ENCODE results near the gene FOXN1.

The FOXN1 gene

DNA sequence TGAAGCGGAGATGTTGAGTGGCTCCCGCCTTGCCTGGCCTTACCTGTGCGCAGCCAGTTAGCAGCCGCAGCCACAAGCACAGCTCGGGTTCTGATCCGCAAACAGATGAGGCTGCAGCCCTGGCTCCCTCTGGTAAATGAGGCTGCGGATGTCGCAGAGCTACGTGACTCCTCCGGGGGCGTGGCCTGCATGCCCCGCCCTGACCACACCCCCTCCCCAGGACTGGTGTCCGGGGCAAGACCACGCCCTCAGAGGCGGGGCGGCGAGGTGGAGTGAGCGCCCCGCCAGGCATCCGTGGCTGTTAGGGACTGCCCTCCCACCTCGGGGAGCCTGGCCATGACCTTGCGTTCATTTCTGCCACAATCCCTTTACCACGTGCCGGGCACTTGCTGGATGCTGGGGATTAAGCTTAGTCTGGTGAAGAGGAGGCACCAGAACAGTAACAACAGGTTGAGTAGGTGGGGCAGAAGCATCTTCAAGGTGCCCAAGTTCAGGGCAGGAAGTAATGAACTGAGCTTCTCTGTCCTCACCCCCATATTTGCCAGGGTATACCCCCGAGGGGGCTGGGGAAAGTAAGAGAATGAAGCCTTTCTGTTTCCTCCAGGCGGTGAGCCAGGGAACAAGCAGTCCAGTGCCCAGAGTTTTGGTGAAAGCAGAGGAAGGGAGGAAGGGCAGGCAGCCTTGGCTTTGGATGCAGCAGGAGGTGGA lies 70.8 kb downstream of the FOXN1 start, which contains the start of gene ALDOC:
Gene ALDOC, minus strand, starts transcription at position 138 of the 708 bp plus-strand sequence. CDS start 1,363 bp downstream, outside the sequence.
- peak; percentile 97 for DNase-seq

DNA sequence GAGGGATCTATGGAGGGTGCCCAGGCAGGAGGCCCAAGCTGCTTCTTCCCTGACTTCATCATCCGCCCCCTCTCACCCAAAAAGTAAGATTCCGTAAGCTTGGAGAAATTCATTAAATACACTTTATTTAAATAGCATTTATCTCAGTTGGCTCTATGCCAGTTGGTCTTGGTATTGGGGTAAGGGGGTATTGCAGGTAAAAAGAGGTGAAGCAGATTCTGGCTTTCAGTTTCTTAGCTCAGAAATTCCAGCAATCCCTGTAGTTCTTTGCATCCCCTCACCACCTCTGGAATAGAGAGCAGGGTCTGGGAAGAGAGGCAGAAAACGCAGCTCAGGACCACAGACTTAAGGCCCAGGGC lies 71.3 kb downstream of the FOXN1 start:
- DNase-seq = no peak

DNA sequence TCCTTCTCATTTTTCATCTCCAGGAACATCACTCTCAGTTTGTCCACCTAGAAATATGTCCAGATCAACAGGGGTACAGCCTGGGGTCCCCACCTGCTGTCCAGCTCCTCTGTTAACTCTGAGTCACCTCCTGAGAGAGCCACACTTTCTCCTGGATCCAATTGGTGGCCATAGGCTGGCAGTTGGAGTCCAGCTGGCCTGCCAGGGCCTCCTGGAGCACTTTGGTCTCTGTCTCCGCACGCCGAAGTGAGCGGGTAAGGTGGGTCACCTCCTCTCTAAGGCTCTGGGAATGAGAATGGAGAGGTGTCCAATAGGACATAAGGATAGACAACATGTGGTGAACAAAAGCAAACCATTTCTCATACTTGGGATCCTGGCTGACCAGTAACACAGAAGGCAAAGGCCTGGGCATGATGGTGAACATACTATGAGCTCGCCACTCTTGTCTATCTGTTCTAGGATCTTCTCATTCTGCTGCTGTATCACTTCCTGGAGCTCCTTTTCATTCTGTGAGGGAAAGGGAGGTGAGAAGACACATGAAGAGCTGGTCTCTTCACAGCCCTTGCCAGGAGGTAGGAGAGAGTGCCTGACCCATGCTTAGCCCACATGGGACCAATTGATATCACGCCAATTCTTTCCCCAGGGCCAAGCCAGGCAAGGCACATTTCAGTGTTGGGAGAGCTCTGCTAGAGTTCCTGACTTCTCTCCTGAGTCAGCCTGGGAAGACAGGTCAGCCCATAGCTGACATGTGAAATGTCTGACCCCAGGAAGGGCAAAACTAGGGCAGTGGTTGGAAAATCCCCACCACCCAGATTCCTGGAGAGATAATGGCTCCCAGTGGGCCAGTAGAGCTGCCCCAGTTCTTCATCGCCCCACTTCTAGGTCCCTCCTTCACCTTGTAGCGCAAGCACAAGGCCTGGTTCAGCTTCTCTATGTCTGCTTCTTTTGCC lies 72.4 kb downstream of the FOXN1 start:
- DNase-seq = no peak

DNA sequence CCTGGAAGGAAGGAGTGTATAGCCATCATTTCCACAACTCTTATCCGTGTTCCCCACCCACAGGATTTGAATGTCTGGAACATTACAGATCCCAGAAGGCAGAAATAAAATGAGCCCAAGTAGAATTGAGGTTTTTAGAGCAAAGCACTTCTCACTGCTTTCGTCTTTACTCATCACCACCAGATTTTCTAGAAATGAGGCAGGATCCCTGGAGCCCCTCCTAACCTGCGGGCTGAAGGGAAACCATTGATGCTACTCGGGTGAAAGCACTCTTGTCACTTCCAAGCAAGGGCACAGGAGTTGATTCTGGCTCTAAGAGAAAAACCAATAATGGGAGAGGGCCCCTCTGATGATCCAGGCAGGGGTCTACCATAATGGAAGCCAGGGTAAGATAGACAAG lies 73.4 kb downstream of the FOXN1 start:
- DNase-seq = peak; percentile 40

DNA sequence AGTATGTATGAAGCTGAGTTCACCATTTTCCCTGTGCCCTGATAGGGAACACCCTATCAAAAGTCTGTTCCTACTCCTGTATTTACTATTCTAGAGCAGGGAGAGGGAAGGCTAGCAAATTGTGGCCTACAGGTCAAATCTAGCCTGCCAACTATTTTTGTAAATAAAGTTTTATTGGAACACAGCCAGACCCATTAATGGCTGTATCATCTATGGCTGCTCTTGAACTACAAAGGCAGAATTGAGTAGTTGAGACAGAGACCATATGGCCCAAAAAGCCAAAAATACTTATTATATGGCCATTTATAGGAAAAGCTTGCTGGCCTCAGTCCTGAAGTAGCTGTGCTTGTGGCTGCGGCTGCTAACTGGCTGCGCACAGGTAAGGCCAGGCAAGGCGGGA lies 74.8 kb downstream of the FOXN1 start:
- no peak for DNase-seq

DNA sequence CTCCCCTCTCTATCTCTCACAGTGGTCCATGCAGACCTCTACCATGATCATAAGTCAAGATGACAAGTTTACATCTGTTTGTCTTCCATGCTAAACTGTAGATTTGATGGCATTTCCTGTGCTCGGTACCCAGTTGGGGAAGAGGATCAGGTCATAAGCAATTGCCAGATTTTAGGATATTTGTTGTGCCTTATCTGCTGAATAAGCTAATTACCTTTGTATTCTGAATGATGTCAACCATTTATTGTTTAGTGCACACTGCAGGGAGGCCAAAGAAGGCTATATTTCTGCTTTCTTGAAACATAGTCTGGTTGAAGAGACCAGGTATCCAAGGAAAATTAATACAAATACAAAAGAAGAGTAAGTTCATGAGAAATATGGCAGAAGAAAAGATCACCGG lies 76.4 kb downstream of the FOXN1 start:
- no peak for DNase-seq

DNA sequence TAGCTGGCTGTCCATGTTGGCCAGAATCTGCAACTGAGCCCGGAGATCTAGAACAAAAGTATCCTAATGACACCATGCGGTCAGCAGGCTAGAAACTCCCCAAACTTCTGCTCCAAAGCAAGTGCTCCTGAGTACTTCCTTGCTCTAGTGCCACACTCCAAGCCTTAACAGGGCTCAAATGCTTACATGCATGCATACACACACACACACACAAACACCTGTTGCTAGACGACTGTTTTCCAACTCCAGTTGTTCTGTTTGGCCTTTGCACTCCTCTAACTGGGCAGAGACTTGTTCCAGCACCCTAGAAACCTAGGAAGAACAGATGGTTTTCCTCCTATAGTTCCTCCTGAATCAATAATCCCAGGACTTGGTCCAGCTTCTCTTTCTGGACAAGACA lies 78.3 kb downstream of the FOXN1 start:
- no peak for DNase-seq

DNA sequence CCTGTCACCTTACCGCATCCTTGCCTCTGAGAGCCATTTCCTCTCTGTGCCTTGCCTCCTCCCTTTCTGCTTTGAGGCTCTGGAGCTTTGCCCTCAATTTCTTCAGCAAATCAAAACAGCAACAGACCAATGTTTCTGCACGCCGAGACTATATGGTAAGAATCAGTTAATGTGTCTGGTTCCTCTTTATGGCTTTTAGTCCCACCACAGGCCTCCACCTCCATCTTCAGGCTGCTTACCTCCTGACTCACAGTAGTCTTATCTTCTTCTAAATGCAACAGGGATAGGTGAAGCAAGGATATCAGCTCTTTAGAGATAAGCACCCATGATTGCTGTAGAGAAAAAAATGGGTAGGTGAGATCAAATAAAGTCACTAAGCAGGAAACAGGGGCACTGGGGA lies 79.7 kb downstream of the FOXN1 start:
- DNase-seq = no peak
